HepG2 (cell line): Measurements from ENCODE around the gene SNX11. TPM values are rescaled to one million over a fixed set of nuclear protein-coding genes. Genes with fewer than 3 reads are reported as not detected.
A peak's percentile ranks its signal among the peaks of the same experiment; 100 is the strongest.

Experiments used
- ATAC-seq: fragments of 200-7000 bp; cut with Tn5 transposase; 3 replicates; pipeline ENCODE4 v1.9.1; 2020; ENCODE audit warnings: mild to moderate bottlenecking, moderate library complexity
- BruUV-seq: library from RNA; stranded (reverse); fragments of 400-500 nt; replicated peaks from 2 replicates; lab custom pipeline; 2021; lab: Mats Ljungman, UMichigan
- CTCF ChIA-PET: fragments of 300-600 bp; formaldehyde crosslinking; extraction: SDS; loops from one replicate; lab custom pipeline; 2021; ENCODE audit warnings: low total read pairs, inconsistent platforms, low intra/inter-chr PET ratio; lab: Yijun Ruan, JAX
- POLR2A ChIA-PET: fragments of 350-600 bp; sonication (Branson Sonifier 250); formaldehyde crosslinking; loops from one replicate; lab custom pipeline; 2020; ENCODE audit warnings: antibody characterized with exemption, inconsistent platforms; lab: Yijun Ruan, JAX
- DNase-seq: peaks from one replicate; pipeline ENCODE4 v3.0.0-alpha.2; 2015; ENCODE audit warnings: low spot score
- FAIRE-seq: peaks from 3 replicates; lab custom pipeline; 2011; peaks lifted over from hg19 to GRCh38; lab: Jason Lieb, UNC
- H2AFZ ChIP-seq: one replicate; pipeline ENCODE4 v1.6.1; 2011; ENCODE audit warnings: low read length, inconsistent platforms
- H3K27ac ChIP-seq: fragments of 300-600 bp; 3 replicates; pipeline ENCODE4 v1.8.0; 2011; ENCODE audit warnings: mixed run types, mild to moderate bottlenecking, mixed read lengths, low read length, inconsistent platforms; ENCODE audit not compliant: insufficient read depth; ENCODE audit errors: extremely low read length
- H3K27me3 ChIP-seq, 2 experiments: fragments of 200-600 bp in 1 of 2; 2 replicates in 1 of 2; 3 replicates in 1 of 2; pipeline versions ENCODE4 v1.6.0 to v1.8.0; 2011; ENCODE audit warnings: low read length in 2 of 2, mild to moderate bottlenecking in 2 of 2, moderate library complexity in 2 of 2, inconsistent platforms in 1 of 2; ENCODE audit not compliant: insufficient read depth in 2 of 2, control insufficient read depth in 1 of 2
- H3K36me3 ChIP-seq, 2 experiments: fragments of 200-600 bp in 1 of 2; replicated peaks in 1 of 2; 2 replicates in 1 of 2; 3 replicates in 1 of 2; pipeline versions ENCODE4 v1.5.1 to v1.8.0; 2011; ENCODE audit warnings: low read length in 2 of 2, inconsistent platforms in 1 of 2; ENCODE audit not compliant: insufficient read depth in 2 of 2, control insufficient read depth in 1 of 2
- H3K4me1 ChIP-seq: 2 replicates; pipeline ENCODE4 v1.5.1; 2012; ENCODE audit warnings: low read length, inconsistent platforms; ENCODE audit not compliant: insufficient read depth
- H3K4me2 ChIP-seq: 2 replicates; pipeline ENCODE4 v1.6.0; 2011; ENCODE audit warnings: low read depth, low read length, inconsistent platforms
- H3K4me3 ChIP-seq, 3 experiments: fragments of 200-600 bp in 1 of 3; sonication (generic), shearing (Covaris generic) in 1 of 3; replicated peaks in 1 of 3; 2 replicates each; pipeline ENCODE4 v1.5.1; 2011 to 2016; ENCODE audit warnings: low read length in 3 of 3, inconsistent platforms in 2 of 3, low read depth in 2 of 3, mild to moderate bottlenecking in 2 of 3, control low read depth in 1 of 3, mixed read lengths in 1 of 3; ENCODE audit not compliant: insufficient read depth in 1 of 3
- H3K79me2 ChIP-seq: one replicate; pipeline ENCODE4 v1.6.1; 2011; ENCODE audit warnings: low read length, inconsistent platforms; ENCODE audit not compliant: insufficient read depth
- H3K9ac ChIP-seq: 2 replicates; pipeline ENCODE4 v1.6.0; 2011; ENCODE audit warnings: mild to moderate bottlenecking, low read depth, low read length, inconsistent platforms; ENCODE audit not compliant: insufficient read depth
- H3K9me3 ChIP-seq: 2 replicates; pipeline ENCODE4 v1.5.1; 2012; ENCODE audit warnings: mild to moderate bottlenecking, low read length
- H4K20me1 ChIP-seq: 2 replicates; pipeline ENCODE4 v1.6.0; 2011; ENCODE audit warnings: inconsistent platforms, mild to moderate bottlenecking, low read length, moderate library complexity; ENCODE audit not compliant: insufficient read depth
- ARID2 ChIP-seq: sonication (generic); formaldehyde crosslinking; IDR thresholded peaks from 2 replicates; pipeline ENCODE4 v1.8.1; 2022; ENCODE audit warnings: mild to moderate bottlenecking, missing genetic modification reagents, borderline replicate concordance
- BHLHE40 ChIP-seq: IDR thresholded peaks from 2 replicates; pipeline ENCODE4 v1.6.1; 2011; ENCODE audit warnings: low read length, improper control_type of control experiment
- CEBPG ChIP-seq: IDR thresholded peaks from 2 replicates; pipeline ENCODE4 v1.6.1; 2016
- CSRNP1 ChIP-seq: sonication (generic); formaldehyde crosslinking; IDR thresholded peaks from 2 replicates; pipeline ENCODE4 v1.8.1; 2023; ENCODE audit warnings: mild to moderate bottlenecking, missing genetic modification reagents
- ELF3 ChIP-seq: IDR thresholded peaks from 2 replicates; pipeline ENCODE4 v1.6.1; 2016; ENCODE audit warnings: missing genetic modification reagents, missing compliant biosample characterization
- ETV6 ChIP-seq: sonication (generic); formaldehyde crosslinking; conservative IDR thresholded peaks from 2 replicates; pipeline ENCODE4 v1.4.0; 2020; ENCODE audit warnings: missing genetic modification reagents
- GRHL1 ChIP-seq: sonication (generic); formaldehyde crosslinking; conservative IDR thresholded peaks from 2 replicates; pipeline ENCODE4 v1.8.0; 2022; ENCODE audit warnings: missing genetic modification reagents
- HNF4A ChIP-seq: sonication (generic); formaldehyde crosslinking; IDR thresholded peaks from 2 replicates; pipeline ENCODE4 v1.4.0; 2020; ENCODE audit warnings: missing genetic modification reagents
- HNF4G ChIP-seq, 2 experiments: sonication (generic) in 1 of 2; formaldehyde crosslinking in 1 of 2; IDR thresholded peaks; 2 replicates each; pipeline versions ENCODE4 v1.4.0 to v1.6.1; 2011 to 2020; ENCODE audit warnings: borderline replicate concordance in 2 of 2, low read depth in 2 of 2, mild to moderate bottlenecking in 2 of 2, low read length in 1 of 2, missing genetic modification reagents in 1 of 2, moderate library complexity in 1 of 2
- IKZF4 ChIP-seq: sonication (generic); formaldehyde crosslinking; IDR thresholded peaks from 2 replicates; pipeline ENCODE4 v1.5.1; 2020; ENCODE audit warnings: borderline replicate concordance, mild to moderate bottlenecking, low read depth, missing genetic modification reagents; ENCODE audit errors: not compliant biosample characterization
- JDP2 ChIP-seq: sonication (generic); formaldehyde crosslinking; IDR thresholded peaks from 2 replicates; pipeline ENCODE4 v1.8.1; 2022; ENCODE audit warnings: missing genetic modification reagents, borderline replicate concordance
- MIXL1 ChIP-seq: IDR thresholded peaks from 2 replicates; pipeline ENCODE4 v1.6.1; 2016
- MTF2 ChIP-seq: sonication (generic); formaldehyde crosslinking; IDR thresholded peaks from 2 replicates; pipeline ENCODE4 v1.5.0; 2020; ENCODE audit warnings: missing genetic modification reagents, borderline replicate concordance
- NFIC ChIP-seq: IDR thresholded peaks from 2 replicates; pipeline ENCODE4 v1.6.1; 2012; ENCODE audit warnings: mild to moderate bottlenecking, low read length, inconsistent platforms
- SMC3 ChIP-seq: IDR thresholded peaks from 2 replicates; pipeline ENCODE4 v1.6.1; 2011; ENCODE audit warnings: low read length, improper control_type of control experiment
- STAG1 ChIP-seq: sonication (generic); formaldehyde crosslinking; IDR thresholded peaks from 2 replicates; pipeline ENCODE4 v1.4.0; 2020; ENCODE audit warnings: missing genetic modification reagents
- ZFX ChIP-seq: sonication (generic); formaldehyde crosslinking; IDR thresholded peaks from 2 replicates; pipeline ENCODE4 v1.4.0; 2020; ENCODE audit warnings: mild to moderate bottlenecking, low read depth, missing genetic modification reagents, moderate library complexity
- ZMAT3 ChIP-seq: sonication (generic); formaldehyde crosslinking; conservative IDR thresholded peaks from 2 replicates; pipeline ENCODE4 v1.7.0; 2021; ENCODE audit warnings: missing genetic modification reagents
- ZNF614 ChIP-seq: IDR thresholded peaks from 2 replicates; pipeline ENCODE4 v1.6.1; 2018; ENCODE audit warnings: missing biosample characterization, missing genetic modification reagents, inconsistent platforms, borderline replicate concordance
- ZNF766 ChIP-seq: sonication (generic); formaldehyde crosslinking; IDR thresholded peaks from 2 replicates; pipeline ENCODE4 v1.5.0; 2020; ENCODE audit warnings: missing genetic modification reagents, borderline replicate concordance
- WGBS: methylation state at CpG from one replicate; pipeline ENCODE4 v1.1.6; 2017; ENCODE audit warnings: low lambda C conversion rate; 5-methylcytosine and 5-hydroxymethylcytosine counted together
- in situ Hi-C: cut with HindIII; loops from 2 replicates; pipeline ENCODE4 v1.10.0; 2017; ENCODE audit warnings: low pct_unique_long_range_greater_than_20kb; ENCODE audit not compliant: extremely low pct_ligation_motif_present
- intact Hi-C: fragments of 100-400 bp; cut with micrococcal nuclease; formaldehyde crosslinking; loops from one replicate; pipeline ENCODE4 v1.10.0; 2022; ENCODE audit not compliant: unreplicated experiment
- polyA plus RNA-seq, 8 experiments: library from polyadenylated mRNA; depleted of rRNA in 3 of 8; stranded (reverse) in 7 of 8; unstranded in 1 of 8; fragments of >200 nt; fragmentation: Illumina TruSeq in 4 of 8; extraction: Trizol in 4 of 8; gene quantifications; 2 replicates each; pipeline versions ENCODE4 v1.2.1 to v1.2.3, GENCODE V29; 2011 to 2016; ENCODE audit warnings: low read depth in 4 of 8, missing spikeins in 1 of 8, mixed read lengths in 1 of 8; ENCODE audit not compliant: insufficient read depth in 1 of 8
- total RNA-seq, 5 experiments: library from RNA; depleted of rRNA; stranded (reverse); fragments of >200 nt; fragmentation: Illumina TruSeq; extraction: Trizol; gene quantifications; 2 replicates each; pipeline ENCODE4 v1.2.3, GENCODE V29; 2016; ENCODE audit warnings: low read depth in 1 of 5
- TF ChIP-seq, protein P1 (sequence below): sonication (generic); formaldehyde crosslinking; conservative IDR thresholded peaks from 2 replicates; pipeline ENCODE4 v1.8.0; 2022; ENCODE audit warnings: mild to moderate bottlenecking, moderate library complexity, missing genetic modification reagents

The SNX11 gene
- total and polyA plus RNA-seq, 2 of the 13 experiments (the other 11 are each of a cell fraction or from before 2014, with no cell fraction given), result 12.9 to 14.0 TPM

DNA sequence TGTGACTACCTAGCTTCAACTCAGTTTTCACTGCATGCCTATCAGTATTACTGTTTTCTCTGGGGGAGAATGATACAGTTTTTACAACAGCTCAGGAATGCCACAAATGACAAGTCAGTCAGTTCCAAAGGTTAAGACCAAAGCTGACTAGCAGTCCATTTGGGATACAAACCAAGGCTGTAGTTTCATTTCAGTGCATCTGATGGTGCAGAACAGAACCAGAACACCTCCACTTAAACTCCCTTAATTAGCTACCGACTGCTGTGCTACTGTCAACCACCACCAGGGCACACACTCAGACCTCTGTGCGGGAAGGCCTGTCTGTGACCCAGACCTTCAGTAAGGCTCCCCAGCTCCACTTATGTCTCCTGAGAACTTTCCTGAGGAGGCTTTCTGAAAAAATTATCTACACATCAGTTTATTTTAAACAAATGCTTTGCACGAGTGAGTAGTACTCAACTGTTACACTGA lies 39.0 kb upstream of the SNX11 start:
- Histone ChIP-seq H4K20me1 (no peaks in the 10 kb centered on the region), H3K9me3 (no peaks in the 10 kb centered on the region), H3K4me1 (peaks cover 48% of the 10 kb centered on the region), H3K79me2 (no peaks in the 10 kb centered on the region), H3K4me2 (no peak overlapping the region), H2AFZ (no peak overlapping the region), H3K27ac (no peak overlapping the region), H3K27me3 (no peaks in the 10 kb centered on the region), H3K36me3 (peaks cover 7 to 37% of the 10 kb centered on the region in 2 experiments), H3K4me3 (no peak overlapping the region), H3K9ac (no peak overlapping the region)
- no TSS peak for BruUV-seq
- POLR2A ChIA-PET, result interaction anchor here (0.8 to 3.1 kb wide), 8 partner anchors 10 to 173 kb away, joined by 3 to 30 read pairs (median 4); partner anchors contain the start of genes NFE2L1 and SP2
- FAIRE-seq, result peak; percentile 56
- in situ Hi-C loops (no loop called here), intact Hi-C loops (no loop called here)
- CTCF ChIA-PET, result interaction anchor here (0.6 kb wide), 1 partner anchor 42 kb away, joined by 3 read pairs; no protein-coding TSS in a partner anchor
- 46% methylated on average over 3 of the region's 3 CpGs for WGBS
- peak; percentile 41 for DNase-seq
- peak; percentile 92 for ATAC-seq
- no peak for TF ChIP-seq CEBPG (CRISPR knock-in tag)
- no peak for TF ChIP-seq GRHL1 (CRISPR knock-in tag)
- TF ChIP-seq IKZF4 (CRISPR knock-in tag), result no peak
- no peak; the same call in 1 of the 2 replicates for TF ChIP-seq STAG1
- TF ChIP-seq MIXL1 (CRISPR knock-in tag), result peak; percentile 64; the same call in 1 of the 2 replicates
- no peak for TF ChIP-seq ZNF614
- TF ChIP-seq, protein P1, sequence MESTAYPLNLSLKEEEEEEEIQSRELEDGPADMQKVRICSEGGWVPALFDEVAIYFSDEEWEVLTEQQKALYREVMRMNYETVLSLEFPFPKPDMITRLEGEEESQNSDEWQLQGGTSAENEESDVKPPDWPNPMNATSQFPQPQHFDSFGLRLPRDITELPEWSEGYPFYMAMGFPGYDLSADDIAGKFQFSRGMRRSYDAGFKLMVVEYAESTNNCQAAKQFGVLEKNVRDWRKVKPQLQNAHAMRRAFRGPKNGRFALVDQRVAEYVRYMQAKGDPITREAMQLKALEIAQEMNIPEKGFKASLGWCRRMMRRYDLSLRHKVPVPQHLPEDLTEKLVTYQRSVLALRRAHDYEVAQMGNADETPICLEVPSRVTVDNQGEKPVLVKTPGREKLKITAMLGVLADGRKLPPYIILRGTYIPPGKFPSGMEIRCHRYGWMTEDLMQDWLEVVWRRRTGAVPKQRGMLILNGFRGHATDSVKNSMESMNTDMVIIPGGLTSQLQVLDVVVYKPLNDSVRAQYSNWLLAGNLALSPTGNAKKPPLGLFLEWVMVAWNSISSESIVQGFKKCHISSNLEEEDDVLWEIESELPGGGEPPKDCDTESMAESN (CRISPR knock-in tag), result 0 out of 2 replicates have a peak, but pooled peaks have one; percentile 23
- peak; percentile 31; the same call in 1 of the 2 replicates for TF ChIP-seq HNF4A
- no peak for TF ChIP-seq ELF3 (CRISPR knock-in tag)
- no peak for TF ChIP-seq MTF2
- TF ChIP-seq ZNF766 (CRISPR knock-in tag), result no peak
- no peak for TF ChIP-seq CSRNP1
- no peak for TF ChIP-seq ETV6 (CRISPR knock-in tag)
- TF ChIP-seq ARID2 (CRISPR knock-in tag), result no peak
- TF ChIP-seq SMC3, result peak; percentile 18; the same call in 1 of the 2 replicates
- TF ChIP-seq ZMAT3 (CRISPR knock-in tag), result no peak
- no peak for TF ChIP-seq NFIC
- TF ChIP-seq JDP2, result no peak
- no peak for TF ChIP-seq BHLHE40
- TF ChIP-seq HNF4G (IDR thresholded peaks at IDR 0.05; ENCODE audit: borderline replicate concordance, low read depth, low read length), result 0 out of 2 replicates have a peak, but pooled peaks have one; percentile 9
- no peak for TF ChIP-seq HNF4G (CRISPR knock-in tag; IDR thresholded peaks at IDR 0.05; ENCODE audit: borderline replicate concordance, low read depth)
- 0 out of 2 replicates have a peak, but pooled peaks have one; percentile 18 for TF ChIP-seq ZFX
